H9 (cell line): ENCODE results near the gene SIK2. TPM values are rescaled to one million over a fixed set of nuclear protein-coding genes. Genes with fewer than 3 reads are reported as not detected.

Experiments used
- DNase-seq: peaks from one replicate; pipeline ENCODE4 v3.0.0-alpha.2; 2017
- H2AFZ ChIP-seq: one replicate; pipeline ENCODE4 v1.6.1; 2013; ENCODE audit warnings: mild to moderate bottlenecking, low read length, control low read depth, moderate library complexity
- H2AK5ac ChIP-seq: 2 replicates; pipeline ENCODE4 v1.6.1; 2013; ENCODE audit warnings: low read length, control low read depth, mixed read lengths; ENCODE audit not compliant: insufficient read length
- H2BK120ac ChIP-seq: one replicate; pipeline ENCODE4 v1.6.1; 2013; ENCODE audit warnings: low read depth, mild to moderate bottlenecking, low read length, control low read depth, inconsistent platforms; ENCODE audit not compliant: poor library complexity, severe bottlenecking
- H2BK12ac ChIP-seq: 2 replicates; pipeline ENCODE4 v1.6.1; 2013; ENCODE audit warnings: low read length, control low read depth, mixed read lengths, low read depth; ENCODE audit not compliant: insufficient read length
- H2BK15ac ChIP-seq: 2 replicates; pipeline ENCODE4 v1.6.1; 2013; ENCODE audit warnings: low read depth, low read length, control low read depth
- H2BK20ac ChIP-seq: one replicate; pipeline ENCODE4 v1.6.1; 2013; ENCODE audit warnings: low read depth, mild to moderate bottlenecking, low read length, control low read depth, inconsistent platforms; ENCODE audit not compliant: poor library complexity, severe bottlenecking
- H2BK5ac ChIP-seq: 2 replicates; pipeline ENCODE4 v1.6.1; 2013; ENCODE audit warnings: low read length, control low read depth, mixed read lengths; ENCODE audit not compliant: insufficient read length
- H3K14ac ChIP-seq: 2 replicates; pipeline ENCODE4 v1.6.1; 2013; ENCODE audit warnings: low read length, control low read depth; ENCODE audit not compliant: insufficient read depth
- H3K18ac ChIP-seq: 2 replicates; pipeline ENCODE4 v1.6.1; 2013; ENCODE audit warnings: low read depth, mild to moderate bottlenecking, mixed read lengths, low read length, control low read depth; ENCODE audit not compliant: insufficient read length
- H3K23ac ChIP-seq: 2 replicates; pipeline ENCODE4 v1.6.1; 2013; ENCODE audit warnings: low read length, control low read depth, mixed read lengths, low read depth; ENCODE audit not compliant: insufficient read length
- H3K23me2 ChIP-seq: 2 replicates; pipeline ENCODE4 v1.6.1; 2013; ENCODE audit warnings: low read depth, mild to moderate bottlenecking, mixed read lengths, low read length, control low read depth; ENCODE audit not compliant: insufficient read length, poor library complexity, severe bottlenecking
- H3K27ac ChIP-seq: 2 replicates; pipeline ENCODE4 v1.5.1; 2013; ENCODE audit warnings: low read length, control low read depth, mixed read lengths, low read depth; ENCODE audit not compliant: insufficient read length
- H3K27me3 ChIP-seq: 2 replicates; pipeline ENCODE4 v1.6.1; 2013; ENCODE audit warnings: low read length, control low read depth, inconsistent platforms; ENCODE audit not compliant: insufficient read depth
- H3K4ac ChIP-seq: 2 replicates; pipeline ENCODE4 v1.6.1; 2013; ENCODE audit warnings: low read depth, mild to moderate bottlenecking, control low read depth, inconsistent platforms, low read length, moderate library complexity
- H3K4me1 ChIP-seq: 2 replicates; pipeline ENCODE4 v1.6.1; 2013; ENCODE audit warnings: low read length, control low read depth, inconsistent platforms; ENCODE audit not compliant: insufficient read depth
- H3K4me2 ChIP-seq: 2 replicates; pipeline ENCODE4 v1.6.1; 2013; ENCODE audit warnings: low read length, control low read depth, mixed read lengths; ENCODE audit not compliant: insufficient read length, insufficient read depth
- H3K56ac ChIP-seq: 2 replicates; pipeline ENCODE4 v1.6.1; 2013; ENCODE audit warnings: low read depth, mild to moderate bottlenecking, mixed read lengths, low read length, control low read depth; ENCODE audit not compliant: insufficient read length
- H3K79me1 ChIP-seq: 2 replicates; pipeline ENCODE4 v1.6.1; 2013; ENCODE audit warnings: low read depth, mild to moderate bottlenecking, moderate library complexity, low read length, control low read depth, inconsistent platforms; ENCODE audit not compliant: insufficient read depth, poor library complexity, severe bottlenecking
- H3K79me2 ChIP-seq: 2 replicates; pipeline ENCODE4 v1.6.1; 2013; ENCODE audit warnings: low read length, control low read depth, inconsistent platforms; ENCODE audit not compliant: insufficient read depth
- H3K9ac ChIP-seq: 2 replicates; pipeline ENCODE4 v1.6.1; 2013; ENCODE audit warnings: low read length, control low read depth, mixed read lengths; ENCODE audit not compliant: insufficient read length; ENCODE audit errors: extremely low read depth
- H3K9me3 ChIP-seq: one replicate; pipeline ENCODE4 v1.6.1; 2013; ENCODE audit warnings: low read depth, low read length, inconsistent platforms; ENCODE audit not compliant: control insufficient read depth
- H3T11ph ChIP-seq: one replicate; pipeline ENCODE4 v1.6.1; 2013; ENCODE audit warnings: mild to moderate bottlenecking, low read length, control low read depth, inconsistent platforms
- H4K20me1 ChIP-seq: one replicate; pipeline ENCODE4 v1.6.1; 2013; ENCODE audit not compliant: control insufficient read depth, insufficient read length, insufficient read depth
- H4K5ac ChIP-seq: 2 replicates; pipeline ENCODE4 v1.6.1; 2013; ENCODE audit warnings: low read depth, mild to moderate bottlenecking, mixed read lengths, low read length, control low read depth; ENCODE audit not compliant: insufficient read length
- H4K8ac ChIP-seq: replicated peaks from 2 replicates; pipeline ENCODE4 v1.6.1; 2013; ENCODE audit warnings: low read length, control low read depth, mixed read lengths, low read depth; ENCODE audit not compliant: insufficient read length
- H4K91ac ChIP-seq: 2 replicates; pipeline ENCODE4 v1.6.1; 2013; ENCODE audit warnings: low read depth, mild to moderate bottlenecking, moderate library complexity, mixed read lengths, low read length, control low read depth; ENCODE audit not compliant: insufficient read length
- H3K27ac Mint-ChIP-seq, 3 experiments: 2 replicates in 2 of 3; 3 replicates in 1 of 3; pipeline ENCODE4 v1.8.0; 2020 to 2021; ENCODE audit warnings: mixed read lengths in 3 of 3, mild to moderate bottlenecking in 1 of 3, moderate library complexity in 1 of 3
- H3K27me3 Mint-ChIP-seq: 2 replicates; pipeline ENCODE4 v1.8.0; 2021; ENCODE audit warnings: low read depth, mild to moderate bottlenecking, moderate library complexity, mixed read lengths
- H3K36me3 Mint-ChIP-seq, 3 experiments: 2 replicates in 2 of 3; 3 replicates in 1 of 3; pipeline ENCODE4 v1.8.0; 2020 to 2021; ENCODE audit warnings: low read depth in 3 of 3, mixed read lengths in 3 of 3; ENCODE audit not compliant: insufficient read depth in 1 of 3
- H3K4me1 Mint-ChIP-seq, 2 experiments: 2 replicates each; pipeline ENCODE4 v1.8.0; 2020; ENCODE audit warnings: mixed read lengths in 2 of 2
- H3K4me3 Mint-ChIP-seq, 2 experiments: 2 replicates in 1 of 2; 3 replicates in 1 of 2; pipeline ENCODE4 v1.8.0; 2020 to 2021; ENCODE audit warnings: mild to moderate bottlenecking in 2 of 2, mixed read lengths in 2 of 2, moderate library complexity in 1 of 2
- H3K9me3 Mint-ChIP-seq, 2 experiments: 2 replicates in 1 of 2; 3 replicates in 1 of 2; pipeline ENCODE4 v1.8.0; 2020; ENCODE audit warnings: mild to moderate bottlenecking in 2 of 2, mixed read lengths in 2 of 2, moderate library complexity in 1 of 2
- WGBS: extraction: QIAGEN DNeasy Blood & Tissue Kit; methylation state at CpG from one replicate; pipeline ENCODE4 v1.1.7; 2013; ENCODE audit warnings: missing lambda C conversion rate, low lambda C conversion rate, mixed read lengths; ENCODE audit not compliant: insufficient read length; ENCODE audit errors: extremely low coverage; 5-methylcytosine and 5-hydroxymethylcytosine counted together
- total RNA-seq: library from RNA; stranded (reverse); gene quantifications from 2 replicates; pipeline ENCODE4 v1.2.1, GENCODE V29; 2021
- TF ChIP-seq, protein P1 (sequence below): fragments of 200-600 bp; sonication (generic); conservative IDR thresholded peaks from 3 replicates; pipeline ENCODE4 v1.8.0; 2021; ENCODE audit warnings: antibody characterized with exemption, mild to moderate bottlenecking

Gene SIK2
- total RNA-seq, 1 experiment from 2014 or later: 7.5 TPM

DNA sequence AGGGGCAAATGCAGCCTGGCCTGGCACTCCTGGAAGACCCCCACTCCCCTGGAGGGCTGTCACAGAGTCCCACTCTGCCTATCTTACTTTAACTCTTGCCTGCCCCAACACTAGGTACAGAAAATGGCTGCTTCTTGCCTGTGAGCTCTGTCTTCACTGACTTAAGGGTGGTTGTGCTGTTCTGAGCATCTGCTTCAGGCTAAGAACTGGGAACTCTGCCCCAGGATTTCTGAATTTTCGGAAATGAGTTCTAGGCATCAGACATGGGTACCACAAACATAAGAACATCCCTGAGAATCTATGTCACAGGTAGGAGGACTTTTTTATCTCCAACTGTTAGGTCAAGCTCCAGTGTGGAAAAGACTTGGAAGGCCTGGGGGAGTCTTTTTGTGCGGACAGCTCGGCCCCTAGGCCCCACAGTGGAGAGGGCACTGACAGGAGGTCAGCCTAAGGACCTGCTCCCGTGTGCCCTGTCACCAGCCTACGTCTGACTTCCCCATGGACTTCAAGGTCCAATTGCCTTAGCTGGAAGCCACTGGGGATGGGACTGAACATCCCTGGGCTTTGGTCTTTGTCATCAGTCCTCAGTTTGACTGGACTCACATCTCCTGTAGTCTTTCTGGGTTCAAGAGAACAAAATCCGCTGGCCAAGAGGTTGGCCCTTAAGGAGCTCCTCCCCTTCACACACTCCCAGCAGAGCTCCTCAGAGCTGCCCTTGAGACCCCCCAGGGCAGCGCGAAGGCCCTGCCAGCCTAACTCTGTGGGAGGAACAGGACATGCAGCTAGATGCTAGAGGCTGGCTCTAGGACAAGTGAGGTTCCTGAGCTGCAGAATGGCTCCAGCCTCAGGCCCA lies 132.1 kb downstream of the SIK2 start:
- H3K9me3 ChIP-seq: no peaks in the 10 kb centered on the region
- DNase-seq: no peak
- WGBS: no CpG with 5 or more reads among the region's 8 CpGs
- TF ChIP-seq, protein P1, sequence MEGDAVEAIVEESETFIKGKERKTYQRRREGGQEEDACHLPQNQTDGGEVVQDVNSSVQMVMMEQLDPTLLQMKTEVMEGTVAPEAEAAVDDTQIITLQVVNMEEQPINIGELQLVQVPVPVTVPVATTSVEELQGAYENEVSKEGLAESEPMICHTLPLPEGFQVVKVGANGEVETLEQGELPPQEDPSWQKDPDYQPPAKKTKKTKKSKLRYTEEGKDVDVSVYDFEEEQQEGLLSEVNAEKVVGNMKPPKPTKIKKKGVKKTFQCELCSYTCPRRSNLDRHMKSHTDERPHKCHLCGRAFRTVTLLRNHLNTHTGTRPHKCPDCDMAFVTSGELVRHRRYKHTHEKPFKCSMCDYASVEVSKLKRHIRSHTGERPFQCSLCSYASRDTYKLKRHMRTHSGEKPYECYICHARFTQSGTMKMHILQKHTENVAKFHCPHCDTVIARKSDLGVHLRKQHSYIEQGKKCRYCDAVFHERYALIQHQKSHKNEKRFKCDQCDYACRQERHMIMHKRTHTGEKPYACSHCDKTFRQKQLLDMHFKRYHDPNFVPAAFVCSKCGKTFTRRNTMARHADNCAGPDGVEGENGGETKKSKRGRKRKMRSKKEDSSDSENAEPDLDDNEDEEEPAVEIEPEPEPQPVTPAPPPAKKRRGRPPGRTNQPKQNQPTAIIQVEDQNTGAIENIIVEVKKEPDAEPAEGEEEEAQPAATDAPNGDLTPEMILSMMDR: no peak
- H3K4me1 Mint-ChIP-seq: peaks cover 18 to 50% of the 10 kb centered on the region in 2 experiments
- H3K4me2 ChIP-seq: no peak overlapping the region
- H2BK12ac ChIP-seq: no peak overlapping the region
- H3K9ac ChIP-seq: no peak overlapping the region
- no peaks in the 10 kb centered on the region for H3K4me1 ChIP-seq
- no peaks in the 10 kb centered on the region for H3K23me2 ChIP-seq
- no peak overlapping the region for H4K8ac ChIP-seq
- no peak overlapping the region for H2AFZ ChIP-seq
- H3K9me3 Mint-ChIP-seq: no peaks in the 10 kb centered on the region
- no peak overlapping the region for H2BK20ac ChIP-seq
- H3K4ac ChIP-seq: no peak overlapping the region
- no peak overlapping the region for H4K5ac ChIP-seq
- no peak overlapping the region for H4K91ac ChIP-seq
- H3K27ac ChIP-seq: no peak overlapping the region
- peak overlapping the region in 2 of 3 experiments; percentile 77 to 94; a peak in 4 of 7 replicates for H3K27ac Mint-ChIP-seq
- H3T11ph ChIP-seq: no peak overlapping the region
- no peaks in the 10 kb centered on the region for H3K79me2 ChIP-seq
- H2AK5ac ChIP-seq: no peak overlapping the region
- no peak overlapping the region for H2BK15ac ChIP-seq
- no peaks in the 10 kb centered on the region for H3K27me3 ChIP-seq
- H2BK120ac ChIP-seq: no peak overlapping the region
- no peaks in the 10 kb centered on the region; the same call in 1 of the 2 replicates for H3K27me3 Mint-ChIP-seq
- no peak overlapping the region for H3K56ac ChIP-seq
- H3K79me1 ChIP-seq: no peaks in the 10 kb centered on the region
- no peak overlapping the region for H3K23ac ChIP-seq
- peaks cover 0 to 14% (median 4%) of the 10 kb centered on the region in 3 experiments; a peak in 4 of 7 replicates for H3K36me3 Mint-ChIP-seq
- no peak overlapping the region for H2BK5ac ChIP-seq
- no peak overlapping the region; the same call in 1 of the 2 replicates for H3K14ac ChIP-seq
- H3K4me3 Mint-ChIP-seq: no peak overlapping the region
- H4K20me1 ChIP-seq: no peaks in the 10 kb centered on the region
- no peak overlapping the region for H3K18ac ChIP-seq
